NOMO-1 treated with DMSO at 0.1 percent for 48 hours (cell line): ENCODE results near the gene RNF186.
A peak's percentile ranks its signal among the peaks of the same experiment; 100 is the strongest.

Experiments used
- DNase-seq: peaks from one replicate; lab custom pipeline; 2025; ENCODE audit not compliant: unreplicated experiment; lab: John Stamatoyannopoulos, UW

Gene RNF186

GRCh38 chr1:19797827-19798226 is 17.3 kb downstream of the RNF186 start:
- DNase-seq: no peak

GRCh38 chr1:19794583-19794982 is 20.5 kb downstream of the RNF186 start:
- DNase-seq: peak; percentile 11

- no peak for DNase-seq
These were observed 21.6 kb downstream of the RNF186 start for GRCh38 chr1:19793360-19794046.

- DNase-seq: no peak
These were observed 22.7 kb downstream of the RNF186 start for GRCh38 chr1:19792237-19793002.

GRCh38 chr1:19790061-19790975 is 24.8 kb downstream of the RNF186 start:
- DNase-seq: peak; percentile 1

- DNase-seq: no peak
These were observed 28.1 kb downstream of the RNF186 start for GRCh38 chr1:19786988-19787423.

- no peak for DNase-seq
These were observed 29.4 kb downstream of the RNF186 start for GRCh38 chr1:19785660-19786059.

GRCh38 chr1:19780267-19780877 is 34.7 kb downstream of the RNF186 start:
- DNase-seq: no peak

- DNase-seq: no peak
These were observed 38.1 kb downstream of the RNF186 start for GRCh38 chr1:19776933-19777332.

GRCh38 chr1:19776287-19776686 is 38.8 kb downstream of the RNF186 start:
- DNase-seq: no peak

- DNase-seq: no peak
These were observed 39.3 kb downstream of the RNF186 start for GRCh38 chr1:19775831-19776230.

GRCh38 chr1:19775317-19775716 is 39.8 kb downstream of the RNF186 start:
- DNase-seq: no peak

- DNase-seq: no peak
These were observed 40.8 kb downstream of the RNF186 start for GRCh38 chr1:19774180-19774785.

GRCh38 chr1:19773485-19773884 is 41.6 kb downstream of the RNF186 start:
- no peak for DNase-seq

- no peak for DNase-seq
These were observed 43.0 kb downstream of the RNF186 start for GRCh38 chr1:19772053-19772452.

- DNase-seq: no peak
These were observed 43.7 kb downstream of the RNF186 start for GRCh38 chr1:19771350-19771749.

GRCh38 chr1:19770436-19771190 is 44.5 kb downstream of the RNF186 start:
- DNase-seq: no peak

- DNase-seq: no peak
These were observed 45.7 kb downstream of the RNF186 start for GRCh38 chr1:19769211-19769932.
